Activated T-cell treated with anti-CD3 and anti-CD28 coated beads, Interleukin-2, amount 50 U/mL, for 48 hours (primary cell): ENCODE data around the gene CXCR3.
A peak's percentile ranks its signal among the peaks of the same experiment; 100 is the strongest.
"Not testable (repeated sequence)": the region's sequence is repeated elsewhere in the genome, so short reads cannot be mapped to it uniquely, and the experiment has no call there.

Source experiments
- DNase-seq, 2 experiments: peaks; one replicate each; pipeline ENCODE4 v3.0.0-alpha.2; 2020

The CXCR3 gene

GRCh38 chrX:71607488-71607887 lies 10.8 kb downstream of the CXCR3 start:
- no peak for DNase-seq

GRCh38 chrX:71606536-71607216 lies 11.6 kb downstream of the CXCR3 start:
- peak in 1 of 2 experiments; percentile 33 for DNase-seq

- peak in 1 of 2 experiments; percentile 17 for DNase-seq
Observed at GRCh38 chrX:71604796-71605568, 13.3 kb downstream of the CXCR3 start.

- DNase-seq: peak in 1 of 2 experiments; percentile 14
Observed at GRCh38 chrX:71604141-71604540, 14.2 kb downstream of the CXCR3 start.

GRCh38 chrX:71603618-71604017 lies 14.7 kb downstream of the CXCR3 start:
- DNase-seq: peak in 1 of 2 experiments; percentile 26

- no peak for DNase-seq
Observed at GRCh38 chrX:71599965-71600364, 18.3 kb downstream of the CXCR3 start.

- DNase-seq: not testable (repeated sequence)
Observed at GRCh38 chrX:71593210-71593609, 25.1 kb downstream of the CXCR3 start.

GRCh38 chrX:71586929-71587328 lies 31.4 kb downstream of the CXCR3 start:
- no peak for DNase-seq

- DNase-seq: no peak
Observed at GRCh38 chrX:71581210-71581609, 37.1 kb downstream of the CXCR3 start.

GRCh38 chrX:71579990-71580380 lies 38.3 kb downstream of the CXCR3 start:
- no peak for DNase-seq

- DNase-seq: no peak
Observed at GRCh38 chrX:71579136-71579989, 38.9 kb downstream of the CXCR3 start.

GRCh38 chrX:71578253-71579135 lies 39.8 kb downstream of the CXCR3 start, which contains the start of gene GCNA:
GCNA (plus strand) TSS chrX:71578437; CDS start chrX:71580822, 2,385 bp downstream.
- no peak for DNase-seq

GRCh38 chrX:71577682-71578081 lies 40.6 kb downstream of the CXCR3 start:
- DNase-seq: no peak

- no peak for DNase-seq
Observed at GRCh38 chrX:71573590-71573989, 44.7 kb downstream of the CXCR3 start.

- DNase-seq: not testable (repeated sequence)
Observed at GRCh38 chrX:71571390-71571789, 46.9 kb downstream of the CXCR3 start.
